ENCODE measurements around the gene DHX35.

DNA sequence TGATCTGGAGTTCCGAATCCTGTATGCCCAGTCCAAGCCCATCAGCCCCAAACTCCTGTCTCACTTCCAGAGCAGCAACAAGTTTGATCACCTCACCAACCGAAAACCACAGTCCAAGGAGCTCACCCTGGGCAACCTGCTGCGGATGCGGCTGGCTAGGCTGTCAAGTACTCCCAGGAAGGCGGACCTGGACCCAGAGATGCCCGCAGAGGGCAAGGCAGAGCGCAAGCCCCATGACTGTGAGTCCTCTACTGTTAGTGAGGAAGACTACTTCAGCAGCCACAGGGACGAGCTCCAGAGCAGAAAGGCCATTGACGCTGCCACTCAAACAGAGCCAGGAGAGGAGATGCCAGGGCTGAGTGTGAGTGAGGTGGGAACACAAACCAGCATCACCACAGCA lies 10.5 kb upstream of the DHX35 start:
- TF ChIP-seq, protein P1, sequence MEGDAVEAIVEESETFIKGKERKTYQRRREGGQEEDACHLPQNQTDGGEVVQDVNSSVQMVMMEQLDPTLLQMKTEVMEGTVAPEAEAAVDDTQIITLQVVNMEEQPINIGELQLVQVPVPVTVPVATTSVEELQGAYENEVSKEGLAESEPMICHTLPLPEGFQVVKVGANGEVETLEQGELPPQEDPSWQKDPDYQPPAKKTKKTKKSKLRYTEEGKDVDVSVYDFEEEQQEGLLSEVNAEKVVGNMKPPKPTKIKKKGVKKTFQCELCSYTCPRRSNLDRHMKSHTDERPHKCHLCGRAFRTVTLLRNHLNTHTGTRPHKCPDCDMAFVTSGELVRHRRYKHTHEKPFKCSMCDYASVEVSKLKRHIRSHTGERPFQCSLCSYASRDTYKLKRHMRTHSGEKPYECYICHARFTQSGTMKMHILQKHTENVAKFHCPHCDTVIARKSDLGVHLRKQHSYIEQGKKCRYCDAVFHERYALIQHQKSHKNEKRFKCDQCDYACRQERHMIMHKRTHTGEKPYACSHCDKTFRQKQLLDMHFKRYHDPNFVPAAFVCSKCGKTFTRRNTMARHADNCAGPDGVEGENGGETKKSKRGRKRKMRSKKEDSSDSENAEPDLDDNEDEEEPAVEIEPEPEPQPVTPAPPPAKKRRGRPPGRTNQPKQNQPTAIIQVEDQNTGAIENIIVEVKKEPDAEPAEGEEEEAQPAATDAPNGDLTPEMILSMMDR (IDR thresholded peaks at IDR 0.05) = no peak
- no peak for TF ChIP-seq POLR2AphosphoS5 (IDR thresholded peaks at IDR 0.05)
- no peak for TF ChIP-seq EP300 (IDR thresholded peaks at IDR 0.05)
